Measurements from ENCODE around the gene AGPAT1.
"Not testable (repeated sequence)": the region's sequence is repeated elsewhere in the genome, so short reads cannot be mapped to it uniquely, and the experiment has no call there.

Gene AGPAT1

GRCh38 chr6:32146687-32147086 is 29.2 kb downstream of the AGPAT1 start:
- DNase-seq, result no peak

GRCh38 chr6:32146287-32146686 is 29.6 kb downstream of the AGPAT1 start:
- DNase-seq, result no peak

GRCh38 chr6:32144238-32144637 is 31.6 kb downstream of the AGPAT1 start:
- DNase-seq, result not testable (repeated sequence)

GRCh38 chr6:32140420-32141046 is 35.4 kb downstream of the AGPAT1 start:
- DNase-seq, result no peak

- DNase-seq, result no peak
These were observed 36.3 kb downstream of the AGPAT1 start for GRCh38 chr6:32139590-32139989.

GRCh38 chr6:32137454-32137853 is 38.4 kb downstream of the AGPAT1 start:
- no peak for DNase-seq

- no peak for DNase-seq
These were observed 42.1 kb downstream of the AGPAT1 start for GRCh38 chr6:32133786-32134185.

- no peak for DNase-seq
These were observed 43.8 kb downstream of the AGPAT1 start for GRCh38 chr6:32132110-32132509.

GRCh38 chr6:32131439-32131948 is 44.4 kb downstream of the AGPAT1 start:
- DNase-seq, result no peak

GRCh38 chr6:32129297-32130088 is 46.4 kb downstream of the AGPAT1 start:
- no peak for DNase-seq

- no peak for DNase-seq
These were observed 47.1 kb downstream of the AGPAT1 start for GRCh38 chr6:32128751-32129296.

- peak; percentile 99 for DNase-seq
These were observed 47.9 kb downstream of the AGPAT1 start, which contains the start of gene ATF6B for GRCh38 chr6:32127717-32128592. Gene ATF6B (minus strand): TSS chr6:32128246. CDS start chr6:32128207, 39 bp downstream.

GRCh38 chr6:32127409-32127716 is 48.5 kb downstream of the AGPAT1 start:
- no peak for DNase-seq

- peak; percentile 13 for DNase-seq
These were observed 49.0 kb downstream of the AGPAT1 start for GRCh38 chr6:32126880-32127279.

- no peak for DNase-seq
These were observed 52.2 kb downstream of the AGPAT1 start for GRCh38 chr6:32123681-32124080.

- no peak for DNase-seq
These were observed 55.3 kb downstream of the AGPAT1 start for GRCh38 chr6:32120573-32121059.

- peak; percentile 77 for DNase-seq
These were observed 56.9 kb downstream of the AGPAT1 start for GRCh38 chr6:32118782-32119628.
